HepG2 (cell line): ENCODE measurements around the gene TAF9B. TPM values are rescaled to one million over a fixed set of nuclear protein-coding genes. Genes with fewer than 3 reads are reported as not detected.

Source experiments
- AFF4 ChIP-seq: sonication (generic); formaldehyde crosslinking; IDR thresholded peaks from 2 replicates; pipeline ENCODE4 v1.4.0; 2020; ENCODE audit warnings: missing genetic modification reagents
- AKAP8 ChIP-seq: sonication (generic); formaldehyde crosslinking; IDR thresholded peaks from 2 replicates; pipeline ENCODE4 v1.5.1; 2020; ENCODE audit warnings: mild to moderate bottlenecking, missing genetic modification reagents
- ARID5B ChIP-seq: IDR thresholded peaks from 2 replicates; pipeline ENCODE4 v1.4.0; 2020; ENCODE audit warnings: mild to moderate bottlenecking, missing genetic modification reagents
- HNRNPK ChIP-seq: fragments of 200-400 bp; formaldehyde crosslinking; IDR thresholded peaks from 2 replicates; pipeline ENCODE4 v1.6.1; 2018; ENCODE audit warnings: low read length, low read depth, moderate library complexity, mild to moderate bottlenecking; ENCODE audit not compliant: poor library complexity, severe bottlenecking
- NFYC ChIP-seq: IDR thresholded peaks from 2 replicates; pipeline ENCODE4 v1.6.1; 2016; ENCODE audit warnings: missing genetic modification reagents, missing compliant biosample characterization
- RBM22 ChIP-seq: fragments of 200-400 bp; formaldehyde crosslinking; optimal IDR thresholded peaks from 2 replicates; pipeline ENCODE3; 2017; ENCODE audit warnings: mild to moderate bottlenecking, low read length, moderate library complexity
- RFXAP ChIP-seq: sonication (generic); formaldehyde crosslinking; IDR thresholded peaks from 2 replicates; pipeline ENCODE4 v1.4.0; 2020; ENCODE audit warnings: missing genetic modification reagents, borderline replicate concordance
- SMAD1 ChIP-seq: sonication (generic); formaldehyde crosslinking; IDR thresholded peaks from 2 replicates; pipeline ENCODE4 v1.4.0; 2020; ENCODE audit warnings: missing genetic modification reagents, low read depth, mild to moderate bottlenecking, borderline replicate concordance
- SRY ChIP-seq: sonication (generic); formaldehyde crosslinking; IDR thresholded peaks from 2 replicates; pipeline ENCODE4 v1.8.0; 2022; ENCODE audit warnings: mild to moderate bottlenecking, missing genetic modification reagents
- ZBTB14 ChIP-seq: sonication (generic); formaldehyde crosslinking; IDR thresholded peaks from 2 replicates; pipeline ENCODE4 v1.4.0; 2020; ENCODE audit warnings: missing genetic modification reagents
- ZNF136 ChIP-seq: sonication (generic); formaldehyde crosslinking; IDR thresholded peaks from 2 replicates; pipeline ENCODE4 v1.8.1; 2022; ENCODE audit warnings: low read depth, mild to moderate bottlenecking, moderate library complexity, missing genetic modification reagents
- ZNF337 ChIP-seq: sonication (generic); formaldehyde crosslinking; IDR thresholded peaks from 2 replicates; pipeline ENCODE4 v1.5.1; 2020; ENCODE audit warnings: missing genetic modification reagents, low read depth, mild to moderate bottlenecking, borderline replicate concordance
- polyA plus RNA-seq, 8 experiments: library from polyadenylated mRNA; depleted of rRNA in 3 of 8; stranded (reverse) in 7 of 8; unstranded in 1 of 8; fragments of >200 nt; fragmentation: Illumina TruSeq in 4 of 8; extraction: Trizol in 4 of 8; gene quantifications; 2 replicates each; pipeline versions ENCODE4 v1.2.1 to v1.2.3, GENCODE V29; 2011 to 2016; ENCODE audit warnings: low read depth in 4 of 8, missing spikeins in 1 of 8, mixed read lengths in 1 of 8; ENCODE audit not compliant: insufficient read depth in 1 of 8
- total RNA-seq, 5 experiments: library from RNA; depleted of rRNA; stranded (reverse); fragments of >200 nt; fragmentation: Illumina TruSeq; extraction: Trizol; gene quantifications; 2 replicates each; pipeline ENCODE4 v1.2.3, GENCODE V29; 2016; ENCODE audit warnings: low read depth in 1 of 5

Gene TAF9B
- total and polyA plus RNA-seq, 2 of the 13 experiments (the other 11 are each of a cell fraction or from before 2014, with no cell fraction given): 10.8 to 15.2 TPM

- peak; percentile 73 for TF ChIP-seq SRY (CRISPR knock-in tag)
- peak; percentile 12 for TF ChIP-seq HNRNPK
- no peak for TF ChIP-seq AFF4 (CRISPR knock-in tag)
- TF ChIP-seq ARID5B (CRISPR knock-in tag): peak; percentile 68
- TF ChIP-seq ZBTB14 (CRISPR knock-in tag): no peak
- peak; percentile 78; the same call in 1 of the 2 replicates for TF ChIP-seq RFXAP (CRISPR knock-in tag)
- TF ChIP-seq RBM22: no peak
- no peak for TF ChIP-seq ZNF136 (CRISPR knock-in tag)
- TF ChIP-seq AKAP8 (CRISPR knock-in tag): peak; percentile 71; the same call in 1 of the 2 replicates
- TF ChIP-seq ZNF337 (CRISPR knock-in tag): no peak
- no peak for TF ChIP-seq SMAD1 (CRISPR knock-in tag)
- TF ChIP-seq NFYC (CRISPR knock-in tag): peak; percentile 94
Observed at GRCh38 chrX:78103623-78104446, 35.6 kb downstream of the TAF9B start, which contains the start of gene PGK1 (continued).
